Skin of body (tissue), 2 donors: ENCODE results near the gene GFRA4. TPM values are rescaled to one million over a fixed set of nuclear protein-coding genes. Genes with fewer than 3 reads are reported as not detected.

ENCODE experiments used
- DNase-seq: peaks from one replicate; lab custom pipeline; 2025; lab: John Stamatoyannopoulos, UW
- total RNA-seq: library from RNA; depleted of rRNA; stranded (reverse); fragments of >200 nt; gene quantifications from one replicate; pipeline ENCODE4 v1.2.3, GENCODE V29; 2014

GFRA4 gene
- total RNA-seq, 1 donor from 2014 or later, result not detected

DNA sequence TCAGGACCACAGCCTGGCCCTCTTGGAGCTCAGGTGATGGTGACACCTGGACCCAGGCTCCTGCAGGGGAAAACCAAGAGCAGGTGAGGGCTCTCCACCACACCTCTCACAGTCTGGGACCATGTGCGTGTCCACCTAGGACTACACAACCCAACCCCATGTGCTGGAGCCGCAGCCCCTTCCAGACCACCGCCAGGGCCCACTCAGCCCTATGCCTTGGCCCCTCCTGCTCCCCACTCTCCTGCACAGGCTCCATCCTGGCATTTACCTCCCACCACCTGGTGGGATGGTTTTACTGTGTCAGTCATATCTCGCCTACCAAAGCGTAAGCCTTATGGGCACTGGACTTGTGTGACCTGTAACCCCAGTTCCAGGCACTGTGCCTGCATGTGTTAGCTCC, 31.7 kb upstream of the GFRA4 start:
- no peak for DNase-seq

DNA sequence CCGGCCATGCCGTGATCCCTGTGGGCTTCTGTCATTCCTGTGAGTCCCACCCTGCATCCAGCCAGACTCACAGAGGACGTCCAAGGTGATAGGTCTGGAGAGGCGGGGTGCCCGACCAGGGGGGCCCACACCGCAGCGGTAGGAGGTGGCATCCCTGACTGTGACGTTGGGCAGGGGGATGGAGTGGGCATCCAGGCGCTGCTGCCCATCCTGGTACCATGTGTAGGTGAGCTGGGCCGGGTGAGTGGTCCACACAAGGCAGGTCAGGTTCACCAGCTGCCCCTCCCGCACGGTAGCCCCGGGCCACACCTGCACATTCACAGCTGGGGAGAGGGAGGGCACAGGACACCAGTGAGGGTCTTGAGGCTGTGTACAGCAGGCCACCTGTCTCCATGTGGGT, 30.2 kb upstream of the GFRA4 start:
- no peak for DNase-seq

DNA sequence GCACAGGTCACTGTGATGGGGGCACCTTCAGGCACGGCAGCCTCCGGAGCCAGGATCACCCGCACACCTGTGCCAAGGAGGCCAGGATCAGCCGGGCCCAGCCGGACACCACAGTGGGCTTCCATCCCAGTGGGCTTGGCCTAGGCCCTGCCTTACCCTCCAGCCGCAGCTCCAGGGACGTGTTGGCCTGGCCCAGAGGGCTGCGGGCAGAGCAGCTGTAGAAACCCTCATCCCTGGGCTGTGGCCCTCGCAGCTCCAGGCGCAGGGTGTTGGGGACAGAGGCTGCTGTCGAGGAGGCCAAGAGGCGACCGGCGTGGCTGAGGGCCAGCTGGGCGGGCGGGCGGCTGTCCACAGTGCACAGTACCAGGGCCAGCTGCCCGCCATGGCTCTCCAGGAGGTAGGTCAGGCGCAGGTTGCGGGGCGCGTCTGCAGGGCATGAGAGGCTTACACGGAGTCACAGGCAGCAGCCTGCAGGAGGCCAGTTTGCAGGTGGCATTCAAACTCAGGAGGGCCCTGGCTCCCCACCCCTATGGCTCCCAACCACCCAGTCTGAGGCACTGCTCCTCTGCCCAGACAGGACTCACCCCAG, 29.6 kb upstream of the GFRA4 start:
- no peak for DNase-seq

DNA sequence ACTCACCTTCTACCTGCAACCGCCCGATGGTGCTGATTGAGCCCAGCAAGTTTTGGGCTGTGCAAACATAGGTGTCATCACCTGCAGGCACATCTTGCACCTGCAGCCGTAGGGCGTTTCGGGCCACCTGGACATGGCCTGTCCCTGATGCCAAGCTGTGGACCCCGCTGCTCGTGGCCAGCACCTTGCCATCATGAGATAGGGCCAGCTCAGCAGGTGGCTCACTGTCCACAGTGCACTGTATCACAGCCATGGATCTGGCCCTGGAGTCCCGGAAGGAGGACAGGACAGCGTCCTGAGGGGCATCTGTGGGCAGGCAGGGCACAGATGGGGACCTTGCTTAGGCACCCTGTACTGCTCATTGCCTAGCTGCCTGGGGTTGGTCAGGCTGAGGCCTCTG, 28.7 kb upstream of the GFRA4 start:
- no peak for DNase-seq

DNA sequence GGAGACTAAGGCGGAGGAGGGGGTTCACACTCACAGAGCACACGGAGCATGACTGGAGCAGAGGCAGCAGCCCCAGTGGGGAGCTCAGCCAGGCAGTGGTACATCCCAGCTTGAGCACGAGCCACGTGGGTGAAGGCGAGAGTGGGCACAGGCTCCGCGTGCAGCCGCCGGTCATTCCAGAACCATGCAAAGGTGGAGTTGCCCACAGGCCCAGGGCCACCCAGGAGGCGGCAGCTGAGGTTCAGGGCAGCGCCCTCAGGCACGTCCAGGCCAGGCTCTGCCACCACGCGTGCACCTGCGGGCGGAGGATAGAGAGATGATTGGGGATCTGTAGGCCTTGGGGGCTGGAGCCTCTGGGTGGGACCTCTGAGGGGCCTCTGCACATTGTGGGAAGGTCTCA, 28.1 kb upstream of the GFRA4 start:
- no peak for DNase-seq

DNA sequence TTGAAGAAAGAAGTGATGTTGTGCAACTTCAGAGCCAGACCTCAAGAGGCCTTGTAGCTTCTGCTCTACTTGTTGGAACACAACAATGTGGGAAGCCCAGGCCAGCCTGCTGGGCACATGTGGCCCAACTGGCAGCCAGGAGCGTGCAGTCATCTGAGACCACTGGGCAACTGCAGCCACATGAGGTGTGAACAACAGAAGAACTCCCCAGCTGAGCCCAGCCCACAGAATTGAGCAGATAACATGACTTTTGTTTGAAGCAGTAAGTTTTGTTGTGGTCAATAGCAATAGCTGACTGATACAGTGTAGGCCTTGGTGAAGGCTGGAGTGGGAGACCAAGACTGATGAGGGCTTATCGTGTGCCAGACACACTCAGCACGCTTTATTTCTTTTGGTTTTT, 27.2 kb upstream of the GFRA4 start:
- no peak for DNase-seq

DNA sequence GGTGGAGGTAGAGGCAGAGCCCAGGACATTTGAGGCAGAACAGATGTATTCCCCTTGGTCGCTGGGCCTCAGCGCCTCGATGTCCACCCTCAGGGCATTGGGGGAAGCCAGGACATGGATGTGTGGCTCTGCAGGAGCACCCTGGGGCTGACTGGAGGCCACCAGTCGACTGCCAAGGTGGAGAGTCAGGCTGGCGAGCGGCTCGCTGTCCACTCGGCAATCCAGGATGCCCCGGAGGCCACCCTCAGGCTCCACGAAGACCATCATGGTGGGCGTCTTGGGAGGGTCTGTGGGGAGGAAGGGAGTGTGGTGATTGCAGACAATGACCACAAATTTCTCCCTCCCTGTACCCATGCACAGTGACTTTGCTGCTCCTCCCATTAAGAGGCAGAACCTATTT, 26.8 kb upstream of the GFRA4 start:
- DNase-seq, result no peak

DNA sequence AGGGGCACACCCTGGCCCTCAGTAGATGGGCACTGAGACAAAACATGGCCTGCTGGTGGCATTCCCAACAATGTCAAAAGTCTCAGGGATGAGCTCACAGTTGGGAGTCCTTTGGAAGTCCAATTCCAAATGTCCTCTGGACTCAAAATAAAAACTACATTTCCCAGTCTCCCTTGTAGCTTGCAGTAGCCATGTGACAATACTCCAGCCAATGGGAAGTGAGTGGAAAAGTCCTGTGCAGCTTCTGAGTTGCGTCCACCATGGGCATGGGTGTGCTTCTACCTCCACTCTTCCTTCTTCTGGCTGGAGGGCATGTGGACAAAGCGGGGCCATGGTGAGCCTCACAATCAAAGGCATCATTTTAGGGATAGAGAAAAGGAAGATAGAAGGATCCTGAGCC, 24.5 kb upstream of the GFRA4 start:
- peak; percentile 78 for DNase-seq

DNA sequence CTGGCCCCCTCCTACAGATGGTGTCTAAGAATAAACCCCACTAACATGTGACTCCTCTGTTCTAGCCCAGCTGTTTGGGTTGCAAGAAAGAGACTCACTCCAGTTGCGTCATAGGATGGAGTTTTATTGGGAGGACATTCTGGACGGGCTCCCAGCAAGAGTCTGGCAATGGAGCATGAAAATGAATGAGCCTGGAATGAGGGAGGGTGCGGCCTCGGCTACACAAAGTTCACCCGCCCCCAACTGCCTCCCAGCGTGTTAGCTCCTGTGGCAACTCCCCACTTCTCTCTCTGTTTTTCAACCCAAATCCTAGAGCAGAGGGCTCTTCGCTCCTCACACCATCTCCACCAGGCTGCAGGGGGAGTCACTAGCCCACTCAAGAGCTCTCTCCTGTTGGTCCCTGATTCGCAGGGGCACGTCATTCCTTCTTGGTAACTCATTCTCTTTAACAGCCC, 23.7 kb upstream of the GFRA4 start:
- DNase-seq, result peak; percentile 97

DNA sequence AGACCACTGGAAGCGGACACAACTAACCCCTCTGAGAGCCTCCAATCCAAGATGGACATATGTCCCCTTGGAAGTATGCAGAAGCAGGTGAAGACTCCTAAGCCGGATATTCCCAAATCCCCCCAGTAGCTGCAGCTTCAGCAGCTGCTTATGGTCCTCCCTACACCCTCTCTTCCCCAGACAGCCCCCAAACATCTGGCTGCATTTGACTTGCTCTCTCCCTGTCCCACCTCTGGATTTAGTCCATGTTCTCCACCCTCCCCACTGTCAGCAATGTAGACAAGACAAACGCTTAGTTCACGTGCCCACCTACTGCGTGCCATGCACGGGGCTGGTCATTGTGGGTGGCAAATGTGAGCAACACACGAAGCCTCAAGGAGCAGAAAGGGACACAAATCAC, 23.2 kb upstream of the GFRA4 start:
- DNase-seq, result no peak

DNA sequence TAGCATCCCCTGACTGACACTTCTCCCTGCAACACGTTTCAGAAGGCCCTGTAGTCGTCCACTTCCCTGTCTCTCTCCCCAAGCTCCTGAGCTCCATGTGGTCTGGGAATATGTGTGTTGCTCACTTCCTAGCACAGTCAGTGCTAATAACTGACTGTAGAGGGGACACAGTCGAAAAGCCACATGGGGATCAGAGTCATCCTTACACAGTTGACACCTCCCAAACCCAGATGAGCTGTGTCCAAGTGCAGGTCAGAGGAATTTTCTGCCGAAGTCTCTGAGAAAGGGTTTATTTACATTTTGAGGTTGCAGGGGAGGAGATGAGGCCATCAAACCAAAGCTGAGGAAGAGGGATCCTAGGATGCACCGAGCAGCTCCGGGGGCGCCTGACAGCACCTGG, 22.1 kb upstream of the GFRA4 start:
- no peak for DNase-seq

DNA sequence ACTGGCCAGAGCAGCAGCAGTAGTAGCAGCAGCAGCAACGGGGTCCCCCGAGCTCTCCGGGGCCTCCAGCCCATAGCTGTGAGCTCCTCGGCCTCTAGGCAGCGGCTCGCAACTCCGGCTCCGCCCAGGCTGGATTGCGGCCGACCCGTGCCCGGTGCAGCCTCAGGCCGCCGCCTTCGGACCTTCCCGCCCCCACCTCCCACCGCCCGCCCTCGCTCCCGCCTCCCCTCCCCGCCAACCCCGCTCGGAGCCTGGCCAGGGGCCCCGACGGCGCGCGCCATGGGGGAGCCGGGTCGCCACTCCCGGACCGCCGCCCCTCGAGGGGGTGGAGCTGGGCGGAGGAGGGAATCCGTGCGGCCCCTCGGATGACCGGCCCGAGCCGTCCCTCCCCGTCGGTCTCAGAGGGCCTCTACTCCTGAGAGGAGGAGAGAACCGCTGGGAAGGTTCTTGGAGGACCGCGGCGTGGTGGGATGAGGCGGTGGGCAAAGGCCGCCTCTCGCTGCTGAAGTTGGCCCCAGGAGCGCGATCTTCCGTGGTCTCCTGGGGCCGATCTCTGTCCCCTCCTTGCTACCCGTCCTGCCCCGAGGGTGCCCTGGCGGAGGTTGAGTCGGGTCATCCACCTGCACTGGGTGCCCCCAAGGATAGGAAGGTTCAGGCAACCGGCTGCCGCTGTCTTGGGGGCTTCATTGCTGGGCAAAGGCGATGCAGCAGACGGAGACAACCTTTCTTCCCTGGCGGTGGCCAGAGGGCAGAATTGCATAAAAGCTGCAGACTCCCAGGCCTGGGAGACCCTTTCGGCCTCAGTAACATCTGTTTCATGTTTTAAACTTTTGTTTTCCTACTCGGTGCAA, 19.0 kb upstream of the GFRA4 start, which contains the start of gene ADAM33:
Gene ADAM33, minus strand, starts transcription at position 80 of the 851 bp plus-strand sequence. Its CDS starts 6 bp downstream, at position 74.
- DNase-seq, result no peak

DNA sequence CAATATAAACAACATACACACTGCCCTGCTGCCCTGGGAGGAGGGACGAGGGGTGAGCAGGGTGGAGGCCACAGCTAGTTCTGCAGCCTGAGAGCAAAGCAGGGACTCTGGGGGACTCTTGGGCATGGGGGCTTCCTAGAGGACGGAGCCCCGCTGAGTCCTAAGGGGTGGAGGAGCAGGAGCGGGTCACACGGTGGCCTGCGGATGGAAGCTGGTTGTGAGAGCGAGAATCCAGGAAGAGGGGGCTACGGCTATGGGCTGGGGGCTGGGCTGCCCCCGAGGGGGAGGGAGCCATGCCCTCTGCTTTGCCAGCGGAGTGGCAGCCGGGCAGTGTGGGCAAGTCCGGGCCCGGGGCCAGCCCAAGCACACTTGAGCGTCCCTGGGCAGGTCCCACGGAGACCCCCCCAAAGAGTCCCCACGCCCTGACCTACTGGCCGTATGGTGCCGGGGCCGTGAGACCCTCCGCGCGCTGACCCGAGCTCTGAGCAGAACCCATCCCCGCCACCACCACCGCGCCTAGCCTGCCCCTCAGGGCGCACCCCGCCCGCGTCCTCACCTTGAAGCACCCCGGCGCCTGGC, 18.2 kb upstream of the GFRA4 start:
- no peak for DNase-seq

DNA sequence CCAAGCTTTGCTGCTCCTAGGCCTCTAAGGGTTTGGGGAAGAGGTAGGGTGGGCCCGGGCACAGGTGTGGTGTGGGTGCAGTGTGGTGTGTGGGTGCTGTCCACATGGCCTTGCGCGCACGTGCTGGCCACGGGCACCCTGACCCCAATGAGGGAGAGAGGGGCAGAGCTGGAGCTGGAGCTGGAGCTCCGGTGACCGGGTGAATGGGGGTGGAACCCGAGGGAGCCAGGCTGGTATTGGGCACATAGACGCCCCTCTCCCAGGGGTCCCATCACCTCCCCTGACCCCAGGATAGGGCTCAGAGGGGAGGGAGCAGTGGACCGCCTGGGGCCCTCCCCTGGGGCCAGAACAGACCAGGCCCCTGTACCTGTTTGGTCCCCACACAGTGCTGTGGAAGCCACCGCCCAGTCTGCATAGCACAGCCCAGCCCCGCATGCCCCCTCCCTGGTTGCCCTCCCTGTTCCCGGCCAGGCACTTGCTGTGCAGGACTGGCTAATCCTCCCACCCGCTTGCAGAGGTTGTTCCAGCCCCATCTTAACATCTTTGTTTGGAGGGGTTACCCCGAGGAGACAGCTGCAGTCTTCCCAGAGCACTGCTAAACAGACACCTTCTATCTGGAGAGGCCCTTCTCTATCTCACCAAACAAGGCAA, 17.6 kb upstream of the GFRA4 start:
- no peak for DNase-seq

DNA sequence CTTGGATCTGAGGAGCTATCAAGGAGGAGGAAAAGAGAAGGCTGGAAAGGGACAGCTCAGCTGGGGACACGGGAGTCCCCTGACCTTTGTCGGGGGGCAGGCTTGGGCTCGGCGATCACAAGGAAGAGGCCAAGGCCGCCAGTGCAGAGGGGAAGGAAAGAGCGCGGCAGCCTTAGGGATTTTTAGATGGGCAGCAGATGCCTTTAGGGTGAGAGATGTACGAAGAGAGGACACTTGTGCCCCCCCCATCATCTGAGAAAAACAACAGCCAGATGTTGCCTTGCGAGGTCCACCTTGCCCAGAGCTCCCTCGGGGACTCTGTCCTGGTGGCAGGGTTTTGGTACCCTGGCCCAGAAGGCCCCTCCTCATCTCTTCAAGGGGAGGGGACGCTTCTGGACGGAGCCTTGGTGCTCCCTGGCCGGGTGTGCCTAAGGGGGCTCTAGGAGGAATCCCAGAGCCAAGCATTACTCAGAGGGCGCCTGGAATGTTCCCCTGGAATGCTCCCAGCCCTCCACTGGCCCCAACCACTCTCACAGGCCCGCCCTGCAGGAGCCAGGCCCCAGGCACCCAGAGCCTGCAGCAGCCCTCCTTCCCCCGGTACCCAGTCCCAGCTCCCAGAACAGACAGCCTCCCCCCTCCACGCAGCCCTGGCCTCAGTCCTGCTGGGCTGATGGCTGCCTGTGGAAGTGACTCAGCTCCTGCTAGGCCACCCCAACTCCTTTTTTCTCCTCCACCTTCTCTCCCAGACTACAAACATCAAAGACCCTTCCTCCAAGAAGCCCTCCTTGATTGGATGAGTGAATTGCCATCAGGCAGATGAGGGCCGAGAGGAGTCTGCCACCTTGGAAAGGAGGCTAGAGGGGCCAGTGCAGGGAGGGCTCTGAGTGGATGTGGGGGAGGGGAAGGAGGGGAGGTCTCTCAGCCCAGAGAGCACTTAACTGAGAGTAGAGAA, 16.8 kb upstream of the GFRA4 start:
- peak; percentile 61 for DNase-seq

DNA sequence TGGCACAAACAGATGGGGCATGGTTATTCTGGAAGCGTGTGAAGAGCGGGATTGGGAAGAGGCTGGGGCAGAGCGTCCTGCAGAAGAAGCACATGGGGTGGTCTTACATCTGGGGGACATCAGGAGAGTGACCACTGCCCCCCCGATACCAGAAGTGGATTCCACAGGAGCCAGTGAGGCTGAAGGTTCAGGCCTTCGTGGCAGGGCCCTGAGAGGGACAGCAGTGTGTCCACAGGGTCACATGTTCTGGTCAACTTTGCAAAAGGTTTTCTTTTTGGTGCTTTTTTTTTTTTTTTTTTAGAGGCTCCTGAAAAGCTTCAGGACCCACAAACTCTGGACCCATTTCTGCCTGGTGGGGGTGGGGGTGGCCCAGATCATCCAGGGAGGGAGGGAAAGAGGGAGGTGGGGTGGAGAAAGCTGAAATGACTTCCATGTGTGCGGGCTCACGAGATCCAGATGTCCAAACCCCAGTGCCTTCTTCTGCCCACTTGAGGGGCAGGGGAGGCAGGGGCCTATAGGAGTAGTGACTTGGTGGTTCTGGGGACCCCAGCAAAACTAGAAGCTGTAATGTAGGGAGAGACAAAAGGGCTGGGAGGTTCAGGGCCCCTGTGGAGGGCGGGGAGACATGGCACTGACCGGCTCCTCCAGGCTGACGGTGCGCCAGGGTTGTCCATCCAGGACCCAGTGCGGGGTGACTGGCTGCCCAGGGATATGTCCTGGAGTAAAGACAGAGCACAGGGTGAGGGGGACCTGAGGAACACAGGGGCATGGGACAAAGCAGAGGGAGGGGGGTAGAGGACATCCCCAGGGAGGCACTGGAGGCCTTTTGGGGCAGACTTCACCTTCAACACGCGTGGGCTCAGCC, 15.9 kb upstream of the GFRA4 start:
- DNase-seq, result peak; percentile 52

DNA sequence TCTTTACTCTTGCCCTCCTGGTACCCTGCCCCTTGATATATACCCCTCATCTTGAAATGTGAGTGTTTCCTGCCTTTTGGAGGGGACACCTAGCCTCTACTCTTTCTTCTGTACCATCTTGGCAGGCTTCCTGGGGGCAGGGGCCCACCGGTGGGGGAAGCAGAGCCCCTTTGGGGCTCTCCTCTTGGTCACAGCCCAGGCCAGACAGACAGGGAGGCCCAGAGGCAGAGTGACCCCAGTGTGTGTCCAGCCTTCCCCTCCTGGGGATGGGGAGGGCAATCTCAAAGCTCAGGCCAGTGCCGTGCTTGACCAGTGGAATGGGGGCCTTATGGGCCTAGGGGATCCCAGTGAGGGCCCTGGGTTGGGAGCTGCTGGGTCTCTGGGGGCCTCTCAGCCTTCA, 15.0 kb upstream of the GFRA4 start:
- no peak for DNase-seq

DNA sequence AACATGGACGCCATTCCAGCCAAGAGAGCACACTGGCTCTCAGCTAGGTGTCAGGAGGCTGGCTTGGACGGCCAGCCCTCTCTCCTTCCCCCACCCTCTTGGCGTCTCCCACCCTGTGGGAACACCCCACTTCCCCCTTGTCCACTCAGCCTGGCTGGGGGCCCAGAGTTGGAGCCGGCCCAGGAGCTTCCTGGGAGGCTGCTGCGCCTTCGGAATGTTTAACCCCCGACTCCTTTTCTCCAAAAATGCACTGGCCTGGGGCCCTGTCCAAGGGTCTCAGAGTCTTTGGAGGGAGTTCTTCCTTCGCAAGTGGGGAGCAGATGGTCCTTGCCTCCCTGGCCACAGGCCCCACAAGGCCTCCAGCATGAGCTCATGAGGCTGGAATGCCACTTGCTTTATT, 14.5 kb upstream of the GFRA4 start:
- DNase-seq, result peak; percentile 60

DNA sequence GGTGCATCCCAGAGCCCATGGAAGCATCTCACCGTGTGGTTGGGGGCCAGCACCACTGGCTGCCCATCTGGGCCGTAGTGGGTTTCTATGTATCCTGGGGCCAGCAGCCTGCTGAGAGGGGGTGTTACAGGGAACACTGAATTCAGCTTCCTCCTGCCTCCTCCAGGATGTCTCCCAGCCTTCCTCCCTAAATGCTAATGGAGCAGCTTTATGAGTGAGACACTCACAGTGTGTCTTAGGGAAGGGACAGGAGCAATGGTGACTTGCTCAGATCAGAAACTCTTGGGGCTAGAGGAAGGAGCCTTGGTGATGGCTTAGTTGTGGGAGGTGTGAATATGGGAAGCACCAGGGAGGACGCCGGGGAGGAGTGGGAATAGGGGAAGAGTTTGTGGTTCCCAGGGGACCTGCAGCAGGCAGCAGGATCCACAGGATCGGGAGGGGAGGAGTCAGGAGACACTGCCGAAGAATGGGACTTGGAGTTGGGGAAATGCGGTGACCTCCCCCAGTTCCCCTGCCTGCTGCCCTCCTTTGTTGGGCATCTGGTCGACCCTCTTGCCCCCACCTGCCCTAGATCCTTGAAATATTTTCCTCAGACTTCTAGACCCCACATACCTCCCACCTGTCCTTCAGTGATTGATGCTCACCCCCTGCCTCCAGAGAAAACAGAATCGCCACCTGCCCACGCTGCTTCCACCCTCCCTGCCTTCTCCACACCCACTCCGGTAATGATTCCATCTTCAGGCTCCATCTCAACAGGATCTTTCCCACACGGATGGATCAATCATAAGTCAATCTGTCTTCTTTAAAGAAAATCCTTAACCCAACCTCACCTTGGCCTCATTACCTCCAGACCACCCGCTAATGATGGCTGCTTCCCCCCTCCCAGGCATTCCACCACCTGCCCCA, 12.0 kb upstream of the GFRA4 start:
- DNase-seq, result no peak
